GM19238 (cell line): ENCODE data around the gene POLD2.

Experiments used
- DNase-seq: peaks from one replicate; pipeline ENCODE4 v3.0.0; 2011; ENCODE audit warnings: low spot score; ENCODE audit not compliant: insufficient read length

The POLD2 gene

GRCh38 chr7:44065431-44066110 lies 57.8 kb downstream of the POLD2 start, which contains the start of gene PGAM2:
TSS of gene PGAM2 (minus strand) at chr7:44065567. CDS start at chr7:44065529, 38 bp downstream.
- no peak for DNase-seq

- DNase-seq: no peak
These were observed 58.4 kb downstream of the POLD2 start for GRCh38 chr7:44064791-44065430.
